Activated CD4-positive, alpha-beta T cell treated with anti-CD3 and anti-CD28 coated beads for 24 hours (primary cell): Measurements from ENCODE around the gene PNMA3.
"Not testable (repeated sequence)": the region's sequence is repeated elsewhere in the genome, so short reads cannot be mapped to it uniquely, and the experiment has no call there.

Experiments
- DNase-seq, 2 donors: peaks; one replicate each; pipeline ENCODE4 v3.0.0-alpha.2; 2020; ENCODE audit warnings: low read depth in 2 of 2

PNMA3 gene, protein sequence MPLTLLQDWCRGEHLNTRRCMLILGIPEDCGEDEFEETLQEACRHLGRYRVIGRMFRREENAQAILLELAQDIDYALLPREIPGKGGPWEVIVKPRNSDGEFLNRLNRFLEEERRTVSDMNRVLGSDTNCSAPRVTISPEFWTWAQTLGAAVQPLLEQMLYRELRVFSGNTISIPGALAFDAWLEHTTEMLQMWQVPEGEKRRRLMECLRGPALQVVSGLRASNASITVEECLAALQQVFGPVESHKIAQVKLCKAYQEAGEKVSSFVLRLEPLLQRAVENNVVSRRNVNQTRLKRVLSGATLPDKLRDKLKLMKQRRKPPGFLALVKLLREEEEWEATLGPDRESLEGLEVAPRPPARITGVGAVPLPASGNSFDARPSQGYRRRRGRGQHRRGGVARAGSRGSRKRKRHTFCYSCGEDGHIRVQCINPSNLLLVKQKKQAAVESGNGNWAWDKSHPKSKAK

DNA sequence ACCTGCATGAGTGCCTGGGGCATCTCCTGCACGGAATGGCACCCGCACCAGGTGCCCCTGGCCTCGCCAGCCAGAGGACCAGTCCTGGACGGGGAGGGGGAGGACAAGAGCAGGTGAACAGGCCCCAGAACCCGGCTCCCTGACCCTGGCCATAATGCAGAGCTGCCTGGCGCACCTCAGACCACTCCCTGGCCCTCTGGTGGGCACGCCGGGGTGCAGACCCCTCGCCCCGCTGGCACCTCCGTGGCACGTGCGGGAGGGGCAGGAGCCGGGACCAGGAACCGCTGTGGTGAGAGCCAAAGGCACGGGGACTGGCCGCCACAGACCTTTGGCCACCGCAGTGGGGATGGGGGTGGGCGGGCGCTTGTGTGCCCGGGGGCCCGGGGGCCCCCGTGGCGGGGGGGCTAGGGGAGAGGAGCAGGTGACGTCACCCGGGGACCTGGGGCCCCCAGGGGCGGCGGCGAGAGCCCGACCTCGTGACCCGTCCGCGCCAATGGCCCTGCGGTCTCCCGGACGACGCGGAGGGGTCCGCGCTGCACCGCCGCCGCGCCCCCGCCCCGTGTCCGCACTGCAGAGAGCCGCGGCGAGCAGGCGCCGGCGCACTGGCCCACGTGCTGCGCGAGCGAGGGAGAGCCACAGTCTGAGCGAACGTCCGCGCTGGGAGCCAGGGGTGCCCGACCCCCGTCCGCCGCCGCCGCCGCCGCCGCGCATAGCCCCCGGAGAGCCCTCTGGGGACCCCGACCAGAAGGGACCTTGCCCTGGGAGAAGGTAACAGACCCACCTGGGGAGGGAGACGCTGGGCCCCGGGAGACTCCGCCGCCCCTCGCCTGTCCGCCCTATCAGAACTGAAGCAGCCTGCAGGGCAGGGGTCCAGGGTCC is at the start of gene PNMA3:
PNMA3 (plus strand) TSS at position 600 of the 879 bp plus-strand sequence. CDS start 586 bp downstream, outside the sequence.
- DNase-seq = no peak

DNA sequence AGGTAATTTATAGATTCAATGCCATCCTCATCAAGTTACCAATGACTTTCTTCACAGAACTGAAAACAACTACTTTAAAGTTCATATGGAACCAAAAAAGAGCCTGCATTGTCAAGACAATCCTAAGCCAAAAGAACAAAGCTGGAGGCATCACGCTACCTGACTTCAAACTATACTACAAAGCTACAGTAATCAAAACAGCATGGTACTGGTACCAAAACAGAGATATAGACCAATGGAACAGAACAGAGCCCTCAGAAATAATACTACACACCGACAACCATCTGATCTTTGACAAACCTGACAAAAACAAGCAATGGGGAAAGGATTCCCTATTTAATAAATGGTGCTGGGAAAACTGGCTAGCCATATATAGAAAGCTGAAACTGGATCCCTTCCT is 39.1 kb upstream of the PNMA3 start:
- not testable (repeated sequence) for DNase-seq

DNA sequence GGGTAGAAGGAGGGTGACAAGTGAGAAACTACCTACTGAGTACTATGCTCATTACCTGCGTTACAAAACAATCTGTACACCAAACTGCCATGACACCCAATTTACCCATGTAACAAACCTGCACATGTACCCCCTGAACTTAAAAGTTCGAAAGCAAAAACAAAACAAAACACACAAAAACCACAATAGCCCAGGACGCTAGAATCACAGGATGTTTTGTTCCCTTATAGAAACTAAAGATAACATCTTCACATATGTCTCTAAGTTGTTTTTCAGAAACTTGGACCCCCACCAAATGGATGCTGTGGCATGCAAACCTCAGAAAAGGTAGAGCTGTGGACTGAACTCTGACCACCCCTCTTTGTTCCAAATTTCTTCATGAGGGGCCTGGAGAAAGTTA is 37.1 kb upstream of the PNMA3 start:
- no peak for DNase-seq

DNA sequence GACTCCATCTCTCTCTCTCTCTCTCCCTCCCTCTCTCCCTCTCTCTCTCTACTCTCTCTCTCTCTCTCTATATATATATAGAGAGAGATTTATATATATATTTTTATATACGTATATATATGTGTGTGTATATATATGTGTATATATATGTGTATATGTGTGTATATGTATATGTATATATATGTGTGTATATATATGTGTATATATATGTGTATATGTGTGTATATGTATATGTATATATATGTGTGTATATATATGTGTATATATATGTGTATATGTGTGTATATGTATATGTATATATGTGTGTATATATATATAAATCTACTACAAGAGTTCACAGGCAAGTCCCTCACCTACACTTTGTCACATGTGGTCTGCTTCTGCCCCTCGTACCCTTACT is 29.8 kb upstream of the PNMA3 start:
- not testable (repeated sequence) for DNase-seq

DNA sequence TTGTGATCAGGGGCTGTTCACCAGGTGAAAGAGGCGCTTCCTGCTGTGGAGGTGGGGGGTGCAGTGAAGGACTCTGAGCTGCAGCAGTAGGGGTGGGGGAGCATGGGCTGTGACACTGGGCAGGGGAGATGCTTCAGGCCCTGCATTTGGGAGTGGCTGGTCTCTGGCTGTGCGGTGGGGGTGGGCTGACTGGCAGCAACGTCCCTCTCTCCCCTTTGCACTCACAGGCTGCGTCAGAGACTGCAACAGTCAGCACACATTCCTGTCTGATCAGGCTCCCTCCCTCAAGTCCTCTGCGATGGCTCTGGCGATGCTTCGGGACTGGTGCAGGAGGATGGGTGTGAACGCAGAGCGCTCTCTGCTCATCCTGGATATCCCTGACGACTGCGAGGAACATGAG is 27.8 kb upstream of the PNMA3 start:
- DNase-seq = not testable (repeated sequence)

DNA sequence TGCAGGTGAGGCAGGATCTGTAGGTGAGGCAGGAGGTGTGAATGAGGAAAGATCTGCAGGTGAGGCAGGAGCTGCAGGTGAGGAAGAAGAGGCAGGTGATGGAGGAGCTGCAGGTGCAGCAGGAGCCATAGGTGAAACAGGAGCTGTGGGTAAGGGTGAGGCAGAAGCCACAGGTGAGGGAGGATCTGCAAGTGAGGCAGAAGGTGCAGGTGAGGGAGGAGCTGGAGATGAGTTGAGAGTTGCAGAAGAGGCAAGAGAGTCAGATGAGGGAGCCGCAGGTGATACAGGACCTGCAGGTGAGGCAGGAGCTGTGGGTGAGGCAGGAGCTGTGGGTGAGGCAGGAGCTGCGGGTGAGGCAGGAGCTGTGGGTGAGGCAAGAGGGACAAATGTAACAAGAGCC is 27.1 kb upstream of the PNMA3 start:
- DNase-seq = no peak

DNA sequence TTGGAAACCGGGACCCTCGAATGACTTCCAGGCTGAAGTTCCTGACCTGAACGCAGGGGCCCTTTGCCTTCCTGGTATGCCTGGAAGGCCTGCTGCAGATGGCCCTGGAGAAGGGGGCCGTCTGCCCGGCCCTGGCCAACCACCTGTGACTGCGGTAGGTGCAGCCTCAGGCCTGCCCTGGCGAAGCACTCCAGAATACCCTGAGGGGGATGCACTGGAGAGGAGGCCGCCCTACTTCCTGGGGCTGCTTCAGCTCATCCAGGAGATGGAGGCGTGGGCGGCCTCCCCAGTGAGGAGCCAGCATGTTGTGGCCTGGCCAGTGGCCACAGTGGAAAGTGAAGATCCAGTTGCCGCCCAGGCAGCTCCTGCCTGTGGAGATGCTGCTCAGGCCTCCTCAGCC is 26.4 kb upstream of the PNMA3 start:
- no peak for DNase-seq

DNA sequence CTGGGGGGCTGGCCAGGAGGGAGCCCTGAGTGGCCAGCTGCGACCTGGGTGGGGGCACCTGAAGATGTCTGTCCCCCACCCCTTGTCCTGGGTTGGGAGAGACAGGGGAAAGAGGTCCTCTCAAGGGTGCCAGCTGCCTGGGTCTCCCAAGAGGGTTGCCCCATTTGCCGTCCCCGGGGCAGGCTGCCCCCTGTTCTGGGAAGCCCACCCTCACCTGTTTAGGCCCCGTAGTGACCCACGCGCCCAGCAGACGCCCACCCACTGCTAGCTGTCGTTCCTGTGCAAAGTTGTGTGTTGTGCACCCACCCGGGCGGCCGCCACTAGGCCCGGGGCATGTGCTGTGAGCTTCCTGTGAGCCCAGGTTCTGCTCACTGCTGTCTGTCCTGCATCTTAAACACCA is 25.5 kb upstream of the PNMA3 start:
- DNase-seq = no peak

DNA sequence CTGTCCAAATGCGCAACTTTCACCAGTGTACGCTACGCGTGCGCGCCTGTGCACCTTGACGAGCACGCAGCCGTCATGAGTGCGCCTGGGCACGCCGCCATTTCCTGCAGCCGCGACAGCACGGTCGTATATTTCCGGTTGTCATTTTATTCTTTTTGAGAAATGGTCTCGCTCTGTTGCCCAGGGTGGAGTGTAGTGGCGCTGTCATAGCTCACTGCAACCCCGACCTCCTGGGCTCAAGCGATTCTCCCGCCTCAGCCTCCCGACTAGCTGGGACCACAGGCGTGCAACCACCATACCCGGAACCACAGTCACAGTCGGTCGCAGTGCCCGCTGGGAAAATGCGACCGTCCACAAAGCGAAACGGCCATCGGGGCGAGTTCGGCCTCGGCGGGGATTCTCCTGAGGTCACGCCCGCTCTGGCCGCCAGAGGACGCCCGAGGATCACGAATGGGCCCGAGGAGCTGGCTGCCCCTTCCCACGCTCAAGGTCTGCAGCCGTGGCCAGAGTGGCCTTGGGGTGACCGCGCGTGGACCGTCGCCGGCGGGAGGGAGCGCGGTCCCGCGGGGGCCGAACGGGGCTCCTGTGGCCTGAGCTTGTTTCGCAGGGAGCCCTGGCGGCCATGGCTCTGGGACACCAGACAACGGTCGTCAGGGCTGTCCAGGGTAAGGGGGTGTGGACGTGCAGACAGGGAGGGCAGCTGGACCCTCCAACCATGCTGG is 23.7 kb upstream of the PNMA3 start:
- DNase-seq = peak; percentile 37 to 47

DNA sequence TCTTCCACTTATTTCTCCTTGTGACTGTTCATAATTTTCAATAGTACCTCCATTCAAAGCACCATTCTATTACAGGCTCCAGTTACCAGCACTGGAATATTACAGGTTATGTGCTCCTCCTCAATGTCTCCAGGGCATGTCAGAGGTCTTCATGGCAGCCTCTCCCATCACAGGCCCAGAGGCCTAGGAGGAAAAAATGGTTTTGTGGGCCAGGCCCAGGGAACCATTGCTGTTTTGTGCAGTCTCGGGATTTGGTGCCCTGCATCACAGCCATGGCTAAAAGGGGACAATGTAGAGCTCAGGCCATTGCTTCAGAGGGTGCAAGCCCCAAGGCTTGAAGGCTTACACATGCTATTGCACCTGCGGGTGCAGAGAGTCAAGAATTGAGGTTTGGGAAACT is 7.2 kb upstream of the PNMA3 start:
- DNase-seq = no peak

DNA sequence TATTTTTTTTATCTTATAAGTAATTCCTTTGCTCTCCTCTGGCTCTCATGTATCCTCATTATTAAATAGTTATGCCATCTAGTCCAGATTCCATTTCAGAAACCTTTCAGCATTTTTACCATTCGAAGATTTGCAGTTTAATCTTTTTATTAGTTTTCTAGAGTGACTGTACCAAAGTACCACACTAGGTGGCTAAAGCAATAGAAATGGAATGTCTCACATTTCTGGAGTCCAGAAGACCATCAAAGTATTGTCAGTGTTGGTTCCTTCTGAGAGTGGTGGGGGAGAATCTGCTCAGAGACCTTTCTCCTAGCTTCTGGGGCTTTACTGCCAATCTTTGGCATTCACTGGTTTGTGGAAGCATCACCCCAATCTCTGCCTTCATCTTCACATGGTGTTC is 3.7 kb upstream of the PNMA3 start:
- no peak for DNase-seq

DNA sequence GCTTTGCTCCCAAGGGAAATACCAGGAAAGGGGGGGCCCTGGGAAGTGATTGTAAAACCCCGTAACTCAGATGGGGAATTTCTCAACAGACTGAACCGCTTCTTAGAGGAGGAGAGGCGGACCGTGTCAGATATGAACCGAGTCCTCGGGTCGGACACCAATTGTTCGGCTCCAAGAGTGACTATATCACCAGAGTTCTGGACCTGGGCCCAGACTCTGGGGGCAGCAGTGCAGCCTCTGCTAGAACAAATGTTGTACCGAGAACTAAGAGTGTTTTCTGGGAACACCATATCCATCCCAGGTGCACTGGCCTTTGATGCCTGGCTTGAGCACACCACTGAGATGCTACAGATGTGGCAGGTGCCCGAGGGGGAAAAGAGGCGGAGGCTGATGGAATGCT is 1.0 kb downstream of the PNMA3 start:
- no peak for DNase-seq

DNA sequence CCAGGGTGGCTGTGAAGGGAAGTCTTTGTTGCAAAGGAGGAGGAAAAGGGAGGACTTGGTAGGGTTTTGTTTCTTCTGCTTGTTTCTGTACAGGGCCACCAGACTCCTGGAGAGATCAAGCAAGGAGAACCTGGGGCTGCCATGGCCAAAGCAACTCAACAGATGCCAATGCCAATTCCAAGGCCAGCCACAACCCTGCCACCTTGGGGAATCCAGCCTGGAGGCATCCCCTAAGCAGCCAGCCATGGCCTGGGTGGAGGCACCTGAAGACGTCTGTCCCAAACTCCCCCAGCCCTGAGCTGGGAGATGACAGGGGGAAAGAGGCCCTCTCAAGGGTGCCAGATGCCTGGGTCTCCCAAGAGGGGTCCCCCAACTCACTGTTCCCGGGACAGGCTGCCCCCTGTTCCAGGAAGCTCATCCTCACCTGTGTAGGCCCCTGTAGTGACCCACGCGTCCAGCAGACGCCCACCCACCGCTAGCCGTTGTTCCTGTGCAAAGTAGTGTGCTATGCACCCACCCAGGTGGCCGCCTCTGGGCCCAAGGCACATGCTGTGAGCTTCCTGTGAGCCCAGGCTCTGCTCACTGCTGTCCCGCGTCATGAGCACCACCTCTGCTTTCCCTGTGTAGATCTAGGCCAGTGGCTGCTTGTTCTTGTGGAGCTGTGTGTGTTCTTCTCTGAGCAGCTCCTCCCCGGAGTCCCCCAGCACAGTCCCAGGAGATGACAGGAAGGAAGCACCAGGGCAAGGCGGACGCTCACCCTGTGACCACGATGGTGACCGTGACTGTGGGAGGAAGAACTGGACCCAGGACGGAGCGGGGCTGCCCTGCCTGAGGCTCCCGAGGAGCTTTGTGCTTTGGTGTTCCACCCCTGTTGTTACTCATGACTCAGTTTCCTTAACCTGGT is 3.2 kb downstream of the PNMA3 start:
- DNase-seq = no peak

DNA sequence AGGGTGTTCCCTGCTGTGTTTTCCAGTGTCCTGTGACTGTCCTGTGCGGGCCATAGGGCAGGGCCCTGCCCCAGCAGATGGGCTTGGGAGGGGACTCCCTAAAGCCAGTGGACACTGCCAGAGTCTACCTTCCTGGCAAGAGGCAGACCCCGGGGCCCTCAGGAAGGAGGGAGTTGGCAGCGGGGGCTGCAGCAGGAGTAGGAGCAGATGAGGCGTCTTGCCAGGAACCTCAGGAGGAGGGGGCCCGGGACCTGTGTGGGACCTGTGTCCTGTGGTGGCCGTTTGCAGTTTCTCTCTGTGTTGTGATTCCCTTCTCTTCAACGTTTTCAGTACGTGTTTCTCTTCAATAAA is 3.8 kb downstream of the PNMA3 start:
- DNase-seq = no peak

DNA sequence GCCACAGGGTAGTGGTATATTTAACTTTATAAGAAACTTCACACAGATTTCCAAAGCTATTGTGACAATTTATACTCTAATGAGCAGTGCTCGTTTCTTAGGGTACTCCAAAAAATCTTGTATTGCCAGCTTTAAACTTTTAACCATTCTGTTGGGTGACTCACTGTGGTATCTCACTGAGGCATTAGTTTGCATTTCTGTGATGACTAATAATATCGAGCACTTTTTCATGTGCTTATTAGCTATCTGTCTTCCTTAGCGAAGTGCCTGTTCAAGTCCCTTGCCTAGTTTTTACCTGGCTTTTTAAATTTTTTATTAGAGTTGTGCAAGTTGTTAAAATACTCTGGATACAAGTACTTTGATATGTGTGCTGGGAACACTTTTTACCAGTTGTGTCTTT is 5.5 kb downstream of the PNMA3 start:
- no peak for DNase-seq

DNA sequence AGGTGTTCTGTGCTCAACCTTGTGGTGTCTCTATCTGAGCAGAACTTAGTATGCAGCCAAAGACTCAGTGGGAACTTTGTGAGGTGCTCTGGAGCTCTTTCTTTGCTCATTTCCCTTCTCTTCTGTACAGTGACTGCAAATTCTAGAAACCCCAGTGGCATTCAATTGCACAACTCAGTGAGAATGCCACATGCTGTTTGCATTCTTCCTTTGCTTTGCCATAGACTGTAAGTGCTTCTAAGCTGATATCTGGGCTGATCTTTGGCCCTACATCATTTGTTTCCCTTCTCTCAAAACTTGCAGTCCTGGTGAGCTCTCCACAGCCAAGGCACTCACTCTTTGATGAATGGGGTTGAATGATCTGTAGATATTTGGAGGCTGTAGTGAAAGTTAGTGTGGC is 7.0 kb downstream of the PNMA3 start:
- no peak for DNase-seq

DNA sequence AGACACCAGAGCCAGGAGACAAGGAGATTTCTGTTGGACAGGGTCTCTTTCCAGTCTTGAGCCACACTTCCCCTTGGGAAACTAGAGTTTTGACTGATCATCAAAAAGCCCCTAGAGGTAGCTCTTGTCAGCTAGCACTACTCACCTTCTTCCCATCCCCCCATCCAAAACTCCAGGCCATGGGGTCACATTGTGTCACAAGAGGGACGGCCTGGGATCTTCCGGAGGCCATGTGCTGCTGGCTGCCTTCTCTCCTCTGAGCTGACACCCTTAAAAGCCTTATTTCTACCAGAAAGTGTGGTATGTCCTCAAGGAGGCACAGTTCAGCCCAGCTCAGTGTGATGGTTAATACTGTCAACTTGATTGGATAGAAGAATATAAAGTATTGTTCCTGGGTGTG is 7.8 kb downstream of the PNMA3 start:
- no peak for DNase-seq

DNA sequence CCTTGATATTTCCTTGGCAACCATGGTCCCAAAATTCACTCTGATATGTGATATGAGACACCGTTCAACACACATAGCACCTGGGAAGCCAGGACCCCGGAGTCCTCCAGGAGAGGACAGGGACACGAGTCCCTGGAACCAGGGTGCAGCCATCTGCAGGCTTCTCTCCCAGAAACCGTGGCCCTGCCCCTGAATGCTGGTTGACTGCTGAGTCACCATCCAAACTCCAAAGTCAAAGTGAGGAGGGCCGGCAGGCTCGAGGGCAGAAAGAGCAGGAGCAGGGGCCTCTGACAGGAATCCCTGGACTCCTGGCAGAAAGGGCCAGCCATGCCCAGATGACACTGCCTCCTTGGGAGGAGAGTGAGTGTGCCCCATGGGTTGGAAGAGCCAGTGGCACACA is 9.1 kb downstream of the PNMA3 start:
- DNase-seq = no peak

DNA sequence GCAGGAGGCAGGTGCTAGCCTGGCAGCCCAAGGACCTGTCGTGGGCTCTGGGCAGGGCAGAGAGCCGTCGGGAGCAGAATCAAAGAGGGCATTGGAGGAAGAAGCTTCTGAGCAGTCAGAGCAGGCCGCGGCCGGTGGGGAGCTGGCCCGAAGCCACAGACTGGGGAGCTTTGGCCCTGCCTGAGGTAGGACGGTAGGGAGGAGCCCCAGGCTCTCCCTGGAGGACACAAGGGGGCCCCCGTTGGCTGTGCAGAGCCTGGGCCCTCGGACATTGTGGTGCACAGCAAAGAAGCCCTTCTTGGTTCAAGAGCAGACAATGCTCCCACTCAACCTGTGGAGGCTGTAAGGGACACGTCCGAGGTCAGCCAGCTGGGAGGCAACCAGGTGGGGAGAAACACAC is 10.1 kb downstream of the PNMA3 start:
- DNase-seq = not testable (repeated sequence)

DNA sequence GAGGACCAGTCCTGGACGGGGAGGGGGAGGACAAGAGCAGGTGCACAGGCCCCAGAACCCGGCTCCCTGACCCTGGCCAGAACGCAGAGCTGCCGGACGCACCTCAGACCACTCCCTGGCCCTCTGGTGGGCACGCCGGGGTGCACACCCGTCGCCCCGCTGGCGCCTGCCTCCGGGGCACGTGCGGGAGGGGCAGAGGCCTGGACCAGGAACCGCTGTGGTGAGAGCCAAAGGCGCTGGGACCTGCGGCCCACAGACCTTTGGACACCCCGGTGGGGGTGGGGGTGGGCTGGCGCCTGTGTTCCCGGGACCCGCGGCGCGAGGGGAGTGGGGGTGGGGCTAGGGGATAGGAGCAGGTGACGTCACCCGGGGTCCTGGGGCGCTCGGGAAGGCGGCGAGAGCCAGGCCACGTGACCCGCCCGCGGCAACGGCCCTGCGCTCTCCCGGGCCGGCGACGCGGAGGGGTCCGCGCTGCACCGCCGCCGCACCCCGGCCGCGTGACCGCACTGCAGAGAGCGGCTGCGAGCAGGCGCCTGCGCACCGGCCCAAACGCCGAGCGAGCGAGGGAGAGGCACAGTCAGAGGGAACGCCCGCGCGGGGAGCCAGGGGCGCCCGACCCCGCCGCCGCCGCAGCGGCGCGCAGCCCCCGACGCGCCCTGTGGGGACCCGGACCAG is 15.8 kb downstream of the PNMA3 start, which contains the start of gene PNMA6A:
PNMA6A (plus strand) TSS at position 546 of the 675 bp plus-strand sequence. CDS start 609 bp downstream, outside the sequence.
- not testable (repeated sequence) for DNase-seq
